HepG2 (cell line): ENCODE measurements around the gene KLF11. TPM values are rescaled to one million over a fixed set of nuclear protein-coding genes. Genes with fewer than 3 reads are reported as not detected.
A peak's percentile ranks its signal among the peaks of the same experiment; 100 is the strongest.

Experiments used
- FOSL2 ChIP-seq: sonication (generic); formaldehyde crosslinking; IDR thresholded peaks from 2 replicates; pipeline ENCODE4 v1.4.0; 2020; ENCODE audit warnings: missing genetic modification reagents
- GATAD2A ChIP-seq: IDR thresholded peaks from 2 replicates; pipeline ENCODE4 v1.6.1; 2016
- HOXA5 ChIP-seq: sonication (generic); formaldehyde crosslinking; IDR thresholded peaks from 2 replicates; pipeline ENCODE4 v1.4.0; 2020; ENCODE audit warnings: missing genetic modification reagents
- IKZF5 ChIP-seq: IDR thresholded peaks from 2 replicates; pipeline ENCODE4 v1.6.1; 2018; ENCODE audit warnings: missing genetic modification reagents, mild to moderate bottlenecking, missing compliant biosample characterization
- KDM5B ChIP-seq: sonication (generic); formaldehyde crosslinking; IDR thresholded peaks from 2 replicates; pipeline ENCODE4 v1.4.0; 2020; ENCODE audit warnings: missing genetic modification reagents, mild to moderate bottlenecking, borderline replicate concordance
- NFATC3 ChIP-seq: sonication (generic); formaldehyde crosslinking; IDR thresholded peaks from 2 replicates; pipeline ENCODE4 v1.5.1; 2020; ENCODE audit warnings: mild to moderate bottlenecking, missing genetic modification reagents
- NONO ChIP-seq, 2 experiments: fragments of 450-650 bp in 1 of 2; sonication (generic) in 1 of 2; formaldehyde crosslinking in 1 of 2; IDR thresholded peaks in 1 of 2; conservative IDR thresholded peaks in 1 of 2; 2 replicates each; pipeline versions ENCODE4 v1.6.1 to v1.8.0; 2017 to 2022; ENCODE audit warnings: mild to moderate bottlenecking in 1 of 2, missing genetic modification reagents in 1 of 2, moderate library complexity in 1 of 2
- PHF21A ChIP-seq: sonication (generic); formaldehyde crosslinking; IDR thresholded peaks from 2 replicates; pipeline ENCODE4 v1.5.0; 2020; ENCODE audit warnings: mild to moderate bottlenecking, missing genetic modification reagents
- RBM39 ChIP-seq: fragments of 200-400 bp; formaldehyde crosslinking; IDR thresholded peaks from one replicate; pipeline ENCODE4 v1.6.1; 2018; ENCODE audit warnings: antibody characterized with exemption, mild to moderate bottlenecking, low read depth, low read length; ENCODE audit not compliant: poor library complexity, severe bottlenecking
- SAFB2 ChIP-seq: sonication (generic); formaldehyde crosslinking; IDR thresholded peaks from 2 replicates; pipeline ENCODE4 v1.5.1; 2020; ENCODE audit warnings: missing genetic modification reagents, low read depth, mild to moderate bottlenecking, borderline replicate concordance
- SMAD9 ChIP-seq: sonication (generic); formaldehyde crosslinking; IDR thresholded peaks from 2 replicates; pipeline ENCODE4 v1.5.1; 2020; ENCODE audit warnings: mild to moderate bottlenecking, missing genetic modification reagents
- SNRNP70 ChIP-seq: fragments of 200-400 bp; formaldehyde crosslinking; IDR thresholded peaks from 2 replicates; pipeline ENCODE4 v1.6.1; 2017; ENCODE audit warnings: mild to moderate bottlenecking, low read depth, low read length, moderate library complexity
- TEAD3 ChIP-seq: optimal IDR thresholded peaks from 2 replicates; pipeline ENCODE3; 2016; ENCODE audit warnings: borderline replicate concordance
- ZBTB8A ChIP-seq: sonication (generic); formaldehyde crosslinking; IDR thresholded peaks from 2 replicates; pipeline ENCODE4 v1.4.0; 2020; ENCODE audit warnings: mild to moderate bottlenecking, low read depth, missing genetic modification reagents, borderline replicate concordance
- ZFY ChIP-seq: sonication (generic); formaldehyde crosslinking; IDR thresholded peaks from 2 replicates; pipeline ENCODE4 v1.4.0; 2020; ENCODE audit warnings: missing genetic modification reagents
- ZNF143 ChIP-seq: sonication (generic); formaldehyde crosslinking; IDR thresholded peaks from 2 replicates; pipeline ENCODE4 v1.4.0; 2020; ENCODE audit warnings: missing genetic modification reagents
- ZNF317 ChIP-seq: sonication (generic); formaldehyde crosslinking; IDR thresholded peaks from 2 replicates; pipeline ENCODE4 v1.5.0; 2020; ENCODE audit warnings: mild to moderate bottlenecking, missing genetic modification reagents
- ZNF33B ChIP-seq: sonication (generic); formaldehyde crosslinking; IDR thresholded peaks from 2 replicates; pipeline ENCODE4 v1.5.1; 2020; ENCODE audit warnings: mild to moderate bottlenecking, missing genetic modification reagents
- ZNF367 ChIP-seq: sonication (generic); formaldehyde crosslinking; IDR thresholded peaks from 2 replicates; pipeline ENCODE4 v1.4.0; 2020; ENCODE audit warnings: missing genetic modification reagents, borderline replicate concordance
- ZNF503 ChIP-seq: sonication (generic); formaldehyde crosslinking; IDR thresholded peaks from 2 replicates; pipeline ENCODE4 v1.4.0; 2020; ENCODE audit warnings: missing genetic modification reagents
- ZNF580 ChIP-seq: IDR thresholded peaks from 2 replicates; pipeline ENCODE4 v1.6.1; 2016; ENCODE audit warnings: low read depth, borderline replicate concordance
- ZNF672 ChIP-seq: sonication (generic); formaldehyde crosslinking; IDR thresholded peaks from 2 replicates; pipeline ENCODE4 v1.8.1; 2022; ENCODE audit warnings: missing genetic modification reagents
- ZNF709 ChIP-seq: sonication (generic); formaldehyde crosslinking; IDR thresholded peaks from 2 replicates; pipeline ENCODE4 v1.5.0; 2020; ENCODE audit warnings: mild to moderate bottlenecking, missing genetic modification reagents
- polyA plus RNA-seq, 8 experiments: library from polyadenylated mRNA; depleted of rRNA in 3 of 8; stranded (reverse) in 7 of 8; unstranded in 1 of 8; fragments of >200 nt; fragmentation: Illumina TruSeq in 4 of 8; extraction: Trizol in 4 of 8; gene quantifications; 2 replicates each; pipeline versions ENCODE4 v1.2.1 to v1.2.3, GENCODE V29; 2011 to 2016; ENCODE audit warnings: low read depth in 4 of 8, missing spikeins in 1 of 8, mixed read lengths in 1 of 8; ENCODE audit not compliant: insufficient read depth in 1 of 8
- total RNA-seq, 5 experiments: library from RNA; depleted of rRNA; stranded (reverse); fragments of >200 nt; fragmentation: Illumina TruSeq; extraction: Trizol; gene quantifications; 2 replicates each; pipeline ENCODE4 v1.2.3, GENCODE V29; 2016; ENCODE audit warnings: low read depth in 1 of 5
- TF ChIP-seq, protein P1 (sequence below): sonication (generic); formaldehyde crosslinking; IDR thresholded peaks from 2 replicates; pipeline ENCODE4 v1.5.0; 2020; ENCODE audit warnings: missing genetic modification reagents
- TF ChIP-seq, protein P2 (sequence below): IDR thresholded peaks from 2 replicates; pipeline ENCODE4 v1.6.1; 2016; ENCODE audit warnings: missing genetic modification reagents, missing compliant biosample characterization

The KLF11 gene
- total and polyA plus RNA-seq, 2 of the 13 experiments (the other 11 are each of a cell fraction or from before 2014, with no cell fraction given), result 2.5 to 11.8 TPM

- no peak for TF ChIP-seq ZBTB8A (CRISPR knock-in tag)
- TF ChIP-seq TEAD3 (CRISPR knock-in tag), result peak; percentile 78
- TF ChIP-seq ZNF503, result no peak
- TF ChIP-seq ZNF709, result no peak
- TF ChIP-seq, protein P1, sequence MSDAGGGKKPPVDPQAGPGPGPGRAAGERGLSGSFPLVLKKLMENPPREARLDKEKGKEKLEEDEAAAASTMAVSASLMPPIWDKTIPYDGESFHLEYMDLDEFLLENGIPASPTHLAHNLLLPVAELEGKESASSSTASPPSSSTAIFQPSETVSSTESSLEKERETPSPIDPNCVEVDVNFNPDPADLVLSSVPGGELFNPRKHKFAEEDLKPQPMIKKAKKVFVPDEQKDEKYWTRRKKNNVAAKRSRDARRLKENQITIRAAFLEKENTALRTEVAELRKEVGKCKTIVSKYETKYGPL, result peak; percentile 71
- TF ChIP-seq ZNF33B, result 0 out of 2 replicates have a peak, but pooled peaks have one; percentile 37
- 0 out of 2 replicates have a peak, but pooled peaks have one; percentile 29 for TF ChIP-seq SMAD9 (CRISPR knock-in tag)
- peak; percentile 18; the same call in 1 of the 2 replicates for TF ChIP-seq IKZF5 (CRISPR knock-in tag)
- no peak for TF ChIP-seq RBM39
- TF ChIP-seq ZFY (CRISPR knock-in tag), result no peak; the same call in none of the 2 replicates
- 0 out of 2 replicates have a peak, but pooled peaks have one; percentile 85 for TF ChIP-seq NFATC3 (CRISPR knock-in tag)
- peak; percentile 55; the same call in 1 of the 2 replicates for TF ChIP-seq PHF21A (CRISPR knock-in tag)
- TF ChIP-seq ZNF317 (CRISPR knock-in tag), result 0 out of 2 replicates have a peak, but pooled peaks have one; percentile 19
- no peak for TF ChIP-seq FOSL2 (CRISPR knock-in tag)
- TF ChIP-seq KDM5B (CRISPR knock-in tag), result peak; percentile 65; the same call in 1 of the 2 replicates
- TF ChIP-seq GATAD2A (CRISPR knock-in tag), result peak; percentile 10; the same call in 1 of the 2 replicates
- no peak for TF ChIP-seq HOXA5 (CRISPR knock-in tag)
- TF ChIP-seq ZNF143 (CRISPR knock-in tag), result no peak
- TF ChIP-seq SNRNP70, result no peak
- TF ChIP-seq NONO (IDR thresholded peaks at IDR 0.05), result no peak
- TF ChIP-seq NONO (CRISPR knock-in tag; conservative IDR thresholded peaks at IDR 0.05), result peak; percentile 33; the same call in 1 of the 2 replicates
- TF ChIP-seq ZNF367, result 0 out of 2 replicates have a peak, but pooled peaks have one; percentile 30
- TF ChIP-seq ZNF580 (CRISPR knock-in tag), result no peak
- TF ChIP-seq, protein P2, sequence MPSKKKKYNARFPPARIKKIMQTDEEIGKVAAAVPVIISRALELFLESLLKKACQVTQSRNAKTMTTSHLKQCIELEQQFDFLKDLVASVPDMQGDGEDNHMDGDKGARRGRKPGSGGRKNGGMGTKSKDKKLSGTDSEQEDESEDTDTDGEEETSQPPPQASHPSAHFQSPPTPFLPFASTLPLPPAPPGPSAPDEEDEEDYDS (CRISPR knock-in tag), result 0 out of 2 replicates have a peak, but pooled peaks have one; percentile 8
- TF ChIP-seq SAFB2, result no peak
- TF ChIP-seq ZNF672 (CRISPR knock-in tag), result no peak
Measured at GRCh38 chr2:10057231-10058107, 14.1 kb downstream of the KLF11 start (continued).
